Dendritic cell treated with granulocyte-macrophage colony-stimulating factor and Interleukin-4, amounts not matched to agents 40 ng/mL and 50 ng/mL, for 4 days (primary cell): ENCODE measurements around the gene HMCES.

Source experiments
- H3K27ac Mint-ChIP-seq: one replicate; pipeline ENCODE4 v1.8.0; 2022; ENCODE audit warnings: mild to moderate bottlenecking, mixed read lengths
- H3K27me3 Mint-ChIP-seq: one replicate; pipeline ENCODE4 v1.8.0; 2022; ENCODE audit warnings: mild to moderate bottlenecking, mixed read lengths
- H3K36me3 Mint-ChIP-seq: one replicate; pipeline ENCODE4 v1.8.0; 2022; ENCODE audit warnings: low read depth, mixed read lengths
- H3K4me1 Mint-ChIP-seq: one replicate; pipeline ENCODE4 v1.8.0; 2022; ENCODE audit warnings: low read depth, mixed read lengths
- H3K4me3 Mint-ChIP-seq: one replicate; pipeline ENCODE4 v1.8.0; 2022; ENCODE audit warnings: mild to moderate bottlenecking, moderate library complexity, mixed read lengths
- H3K9me3 Mint-ChIP-seq: one replicate; pipeline ENCODE4 v1.8.0; 2022; ENCODE audit warnings: mixed read lengths
- intact Hi-C: fragments of 100-400 bp; cut with micrococcal nuclease; formaldehyde crosslinking; loops from one replicate; pipeline ENCODE4 v1.15.0; 2022

Gene HMCES

DNA sequence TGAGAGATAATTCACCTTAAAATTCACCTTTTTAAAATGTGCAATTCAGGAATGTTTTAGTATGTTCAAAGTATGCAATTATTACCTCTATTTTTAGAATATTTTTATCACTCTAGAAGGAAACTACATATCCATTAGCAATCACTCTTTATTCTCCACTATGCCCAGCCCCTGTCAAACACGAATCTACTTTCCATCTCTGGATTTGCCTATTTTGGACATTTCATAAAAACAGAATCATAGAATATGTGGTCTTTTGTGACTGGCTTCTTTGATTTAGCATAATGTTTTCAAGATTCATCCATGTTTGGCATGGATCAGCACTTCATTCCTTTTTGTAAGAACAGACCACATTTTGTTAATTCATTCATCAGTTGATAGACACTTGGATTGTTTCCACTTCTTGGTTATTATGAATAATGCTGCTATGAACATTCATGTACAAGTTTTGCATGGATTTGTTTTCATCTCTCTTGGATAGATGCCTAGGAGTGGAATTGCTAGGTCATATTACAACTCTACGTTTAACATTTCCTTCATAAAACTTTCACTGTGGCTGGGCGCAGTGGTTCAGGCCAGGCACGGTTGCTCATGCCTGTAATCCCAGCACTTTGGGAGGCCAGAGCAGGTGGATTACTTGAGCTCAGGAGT lies 12.7 kb downstream of the HMCES start:
- Mint-ChIP-seq H3K36me3 (peaks cover 65% of the 10 kb centered on the region), H3K4me1 (no peaks in the 10 kb centered on the region), H3K27me3 (no peaks in the 10 kb centered on the region), H3K9me3 (no peaks in the 10 kb centered on the region), H3K27ac (no peak overlapping the region), H3K4me3 (no peak overlapping the region)
- intact Hi-C loops, result no loop called here

DNA sequence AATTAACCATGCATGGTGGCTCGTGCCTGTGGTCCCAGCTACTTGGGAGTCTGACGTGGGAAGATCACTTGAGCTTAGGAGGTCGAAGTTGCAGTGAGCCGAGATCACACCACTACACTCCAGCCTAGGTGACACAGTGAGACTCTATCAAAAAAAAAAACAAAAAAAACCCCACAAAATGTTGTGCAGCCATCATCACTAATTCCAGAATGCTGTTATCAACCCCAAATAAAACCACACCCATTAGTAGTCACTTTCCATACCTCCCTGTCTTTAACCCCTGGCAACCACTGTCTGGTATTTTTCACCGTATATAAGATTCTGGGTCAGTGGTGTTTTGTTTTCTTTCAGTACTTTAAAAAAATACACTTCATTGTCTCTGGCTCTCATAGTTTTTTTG lies 16.6 kb downstream of the HMCES start:
- peaks cover 76% of the 10 kb centered on the region for H3K36me3 Mint-ChIP-seq
- intact Hi-C loops, result no loop called here

DNA sequence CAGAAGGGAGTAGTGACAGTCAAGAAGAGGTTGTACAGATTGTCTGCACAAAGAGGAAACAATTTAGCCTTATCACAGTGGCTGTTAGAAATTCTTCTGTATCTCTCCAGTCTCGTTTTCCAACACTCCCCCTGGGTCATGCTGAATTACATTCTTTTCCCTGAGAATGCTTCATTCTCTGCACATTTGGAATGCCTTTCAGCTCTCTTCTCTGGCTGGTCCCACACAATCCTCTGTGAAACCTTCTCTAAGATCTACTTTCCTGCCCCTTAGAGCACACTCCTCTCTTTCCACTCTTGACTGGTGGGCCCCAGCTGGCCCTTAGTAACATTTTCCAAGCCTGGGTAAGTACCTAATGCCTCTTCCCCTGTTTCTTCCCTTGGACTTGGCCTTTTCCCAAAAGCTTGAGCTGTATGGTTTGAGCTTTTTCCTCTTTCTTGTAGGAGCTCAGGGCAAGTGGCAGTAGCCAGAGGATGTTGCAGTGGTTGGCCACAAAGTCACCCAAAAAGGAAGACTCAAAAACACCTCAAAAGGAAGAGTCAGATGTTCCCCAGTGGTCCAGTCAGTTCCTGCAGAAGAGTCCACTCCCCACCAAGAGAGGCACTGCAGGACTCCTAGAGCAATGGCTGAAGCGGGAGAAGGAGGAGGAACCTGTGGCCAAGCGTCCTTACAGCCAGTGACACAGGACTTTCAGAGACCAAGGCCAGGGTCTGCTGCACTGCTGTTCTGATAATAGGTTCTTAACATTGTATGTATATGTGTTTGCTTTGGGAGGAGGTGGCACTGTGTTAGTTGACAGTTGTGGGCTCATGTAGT lies 25.7 kb downstream of the HMCES start:
- H3K27ac Mint-ChIP-seq, result peak overlapping the region; percentile 57
- no peak overlapping the region for H3K4me3 Mint-ChIP-seq
- intact Hi-C loops, result no loop called here
- no peaks in the 10 kb centered on the region for H3K9me3 Mint-ChIP-seq
- peaks cover 22% of the 10 kb centered on the region for H3K36me3 Mint-ChIP-seq
- H3K4me1 Mint-ChIP-seq, result peaks cover 34% of the 10 kb centered on the region
- no peaks in the 10 kb centered on the region for H3K27me3 Mint-ChIP-seq

More for the DNA sequence above, 16.6 kb downstream of the HMCES start:
- Mint-ChIP-seq H3K27me3 (no peaks in the 10 kb centered on the region), H3K9me3 (no peaks in the 10 kb centered on the region), H3K4me1 (no peaks in the 10 kb centered on the region), H3K4me3 (no peak overlapping the region), H3K27ac (no peak overlapping the region)

DNA sequence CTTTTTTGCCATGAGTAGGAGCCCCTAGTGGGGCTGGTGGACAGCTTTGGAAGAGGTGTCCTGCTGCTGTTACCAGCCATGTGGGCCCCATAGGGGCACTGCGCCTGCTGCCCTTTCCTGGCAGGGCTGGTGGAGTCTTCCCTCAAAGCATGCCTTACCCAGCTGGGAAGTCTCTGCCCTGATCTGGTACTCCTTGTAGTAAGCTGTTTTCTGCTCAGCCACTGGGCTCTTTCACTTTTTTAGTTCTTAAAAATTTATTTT lies 26.2 kb downstream of the HMCES start:
- Mint-ChIP-seq H3K4me1 (peaks cover 34% of the 10 kb centered on the region), H3K27ac (peak overlapping the region; percentile 57), H3K9me3 (no peaks in the 10 kb centered on the region), H3K27me3 (no peaks in the 10 kb centered on the region), H3K36me3 (peaks cover 18% of the 10 kb centered on the region), H3K4me3 (no peak overlapping the region)
- intact Hi-C loops, result no loop called here

DNA sequence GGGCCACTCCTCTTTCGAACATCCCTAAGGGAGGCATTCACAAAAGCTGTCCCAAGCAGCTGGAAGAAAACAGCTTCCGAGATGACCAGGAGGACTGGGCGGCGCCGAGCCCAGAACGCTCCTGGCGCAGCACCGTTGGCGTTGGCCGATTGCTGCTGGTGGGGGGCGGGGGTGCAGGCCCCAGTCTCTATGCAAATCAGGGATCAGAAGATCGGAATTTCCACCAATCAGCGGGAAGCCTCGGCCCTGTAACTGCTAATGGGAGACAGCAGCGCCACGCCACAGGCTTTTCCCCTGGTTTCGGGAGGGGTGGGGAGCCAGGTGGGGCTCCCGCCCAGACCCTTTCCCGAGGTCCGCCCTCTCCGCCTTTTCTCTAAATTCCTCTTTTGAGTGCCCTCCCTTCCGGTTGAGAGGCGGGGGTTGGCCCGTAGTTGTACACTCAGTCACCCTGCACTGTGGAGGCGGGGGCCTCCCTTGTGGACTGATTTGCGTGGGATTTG lies 27.0 kb downstream of the HMCES start:
- intact Hi-C loops, result no loop called here
- no peaks in the 10 kb centered on the region for H3K27me3 Mint-ChIP-seq
- peak overlapping the region; percentile 68 for H3K4me3 Mint-ChIP-seq
- peak overlapping the region; percentile 57 for H3K27ac Mint-ChIP-seq
- H3K36me3 Mint-ChIP-seq, result peaks cover 17% of the 10 kb centered on the region
- no peaks in the 10 kb centered on the region for H3K9me3 Mint-ChIP-seq
- peaks cover 42% of the 10 kb centered on the region for H3K4me1 Mint-ChIP-seq

DNA sequence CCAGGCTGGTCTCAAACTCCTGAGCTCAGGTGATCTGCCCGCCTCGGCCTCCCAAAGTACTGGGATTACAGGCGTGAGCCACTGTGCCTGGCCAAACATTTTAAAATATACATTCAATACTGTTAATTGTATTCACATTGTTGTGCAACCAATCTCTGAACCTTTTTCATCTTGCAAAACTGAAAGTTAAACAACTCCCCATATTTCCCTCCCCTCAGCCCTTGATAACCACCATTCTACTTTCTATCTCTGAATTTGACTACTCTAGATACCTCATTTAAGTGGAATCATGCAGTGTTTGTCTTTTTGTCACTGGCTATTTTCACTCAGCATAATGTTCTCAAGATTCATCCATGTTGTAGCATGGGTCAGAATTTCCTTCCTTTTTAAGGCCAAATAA lies 30.0 kb downstream of the HMCES start:
- Mint-ChIP-seq H3K4me3 (no peak overlapping the region), H3K27ac (no peak overlapping the region), H3K36me3 (peaks cover 1% of the 10 kb centered on the region), H3K4me1 (peaks cover 64% of the 10 kb centered on the region), H3K9me3 (no peaks in the 10 kb centered on the region), H3K27me3 (no peaks in the 10 kb centered on the region)
- intact Hi-C loops, result no loop called here

DNA sequence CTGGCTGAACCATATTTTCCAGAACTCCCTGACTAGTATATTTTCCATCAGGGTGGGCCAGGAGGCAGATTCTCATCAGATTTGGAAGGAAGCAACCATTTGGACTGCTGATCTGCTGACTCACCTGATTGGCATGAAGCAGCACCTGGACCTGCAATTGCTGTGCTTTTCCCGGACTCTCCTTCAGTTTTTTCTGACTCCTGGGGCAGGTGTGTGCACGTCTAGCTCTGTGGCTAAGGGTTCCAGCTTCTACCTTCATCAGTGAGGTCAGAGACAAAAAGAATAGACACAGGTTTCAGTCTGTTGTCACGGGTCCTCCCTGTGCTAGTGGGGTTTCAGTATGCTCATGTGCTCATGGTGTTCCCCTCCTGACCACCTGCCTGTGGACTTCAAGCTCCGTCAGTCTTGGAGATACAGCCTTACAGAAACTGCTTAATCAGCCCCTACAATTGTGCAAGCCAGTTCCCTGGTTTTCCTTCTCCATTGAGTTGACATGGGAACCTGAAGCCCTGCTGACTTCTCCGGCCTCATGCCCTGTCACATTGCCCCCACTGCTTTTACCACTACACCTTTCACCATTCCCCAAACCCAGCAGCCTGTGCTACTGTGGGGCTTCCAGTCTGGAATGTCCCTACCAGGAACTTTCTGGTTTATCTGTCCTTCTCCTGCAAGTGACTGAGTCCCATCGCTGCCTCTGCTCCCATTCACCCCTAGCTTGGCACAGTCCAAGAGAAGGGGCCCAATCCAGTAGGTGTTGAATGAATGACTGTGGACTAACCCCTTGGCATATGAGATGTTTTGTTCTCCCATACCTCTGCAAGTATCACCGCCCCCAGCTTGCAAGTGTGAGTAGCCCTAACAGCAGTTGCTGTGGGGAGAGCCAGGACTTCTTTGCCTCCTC lies 31.7 kb downstream of the HMCES start:
- Mint-ChIP-seq H3K9me3 (no peaks in the 10 kb centered on the region), H3K27ac (peak overlapping the region; percentile 22)
- intact Hi-C loops, result no loop called here

DNA sequence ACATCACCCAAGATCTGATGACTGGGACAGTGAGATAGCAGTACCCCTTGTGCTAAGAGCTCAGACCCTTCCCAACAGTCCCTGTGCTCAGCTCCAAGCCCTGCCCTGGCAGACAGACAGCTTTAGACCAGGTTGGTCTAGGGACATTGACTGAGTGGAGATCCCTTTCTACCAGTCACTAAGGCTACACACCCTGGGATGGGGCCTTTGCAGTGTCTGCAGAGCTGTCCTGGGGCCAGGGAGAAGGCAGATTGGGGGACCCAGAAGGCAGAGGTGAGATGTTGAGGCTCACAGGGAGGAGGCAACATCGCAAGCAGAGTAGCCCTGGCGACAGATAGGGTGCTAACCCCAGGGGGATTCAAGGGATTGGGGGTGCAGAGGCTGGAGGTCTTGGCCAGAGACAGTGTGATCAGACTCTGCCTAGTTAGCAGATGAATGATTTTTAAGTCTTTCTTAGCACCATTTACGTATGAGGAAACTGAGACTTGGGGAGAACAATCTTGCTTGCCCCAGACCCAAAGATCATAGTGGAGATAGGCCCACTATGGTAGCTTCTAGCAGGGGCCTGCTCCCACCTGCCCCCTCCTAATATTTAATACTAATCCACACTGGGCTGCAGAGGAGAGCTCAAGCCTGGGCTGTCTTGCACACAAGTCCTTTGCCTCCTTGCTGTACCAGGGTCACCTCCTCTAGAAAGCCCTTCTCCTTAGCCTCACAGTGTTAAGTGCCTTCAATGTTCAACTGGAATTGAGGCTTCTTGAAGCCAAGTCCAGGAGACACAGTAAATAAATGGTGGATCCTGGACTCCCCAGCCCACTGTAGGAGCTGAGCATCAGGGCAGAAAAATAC lies 32.6 kb downstream of the HMCES start:
- Mint-ChIP-seq H3K4me3 (no peak overlapping the region), H3K27me3 (no peaks in the 10 kb centered on the region), H3K36me3 (peaks cover 12% of the 10 kb centered on the region), H3K9me3 (no peaks in the 10 kb centered on the region), H3K4me1 (peaks cover 47% of the 10 kb centered on the region), H3K27ac (peak overlapping the region; percentile 22)
- intact Hi-C loops, result no loop called here

More for the DNA sequence above, 31.7 kb downstream of the HMCES start:
- no peak overlapping the region for H3K4me3 Mint-ChIP-seq
- H3K27me3 Mint-ChIP-seq, result no peaks in the 10 kb centered on the region
- H3K4me1 Mint-ChIP-seq, result peaks cover 56% of the 10 kb centered on the region
- H3K36me3 Mint-ChIP-seq, result peaks cover 6% of the 10 kb centered on the region

DNA sequence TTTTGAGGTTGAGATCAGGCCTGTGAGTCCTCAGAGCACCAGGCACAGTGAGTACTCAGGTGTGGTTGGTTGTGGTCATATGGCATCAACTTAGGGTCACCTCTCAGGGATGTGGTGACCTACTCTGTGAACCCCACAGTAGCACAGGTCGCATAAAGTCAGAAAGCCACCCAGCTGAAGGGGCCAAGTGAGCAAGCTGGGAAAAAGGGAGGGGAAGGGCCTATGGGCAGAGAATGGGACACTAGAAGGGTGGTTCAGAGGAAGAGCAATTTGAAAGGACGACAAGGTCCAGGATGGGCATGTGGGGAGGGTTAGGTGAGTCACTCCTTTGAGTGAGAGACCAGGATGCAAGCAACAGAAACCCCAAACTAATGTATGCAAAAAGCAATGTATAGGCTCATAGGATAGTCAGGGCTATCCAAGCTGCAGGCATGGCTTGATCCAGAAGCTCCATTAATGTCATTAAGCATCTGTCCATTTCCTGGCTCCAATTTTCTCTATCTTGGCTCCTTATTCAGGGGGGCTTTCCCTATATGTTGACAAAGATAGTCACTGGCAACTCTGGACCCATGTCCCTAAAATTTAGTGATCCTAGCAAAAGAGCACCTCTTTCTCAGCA lies 33.5 kb downstream of the HMCES start:
- Mint-ChIP-seq H3K9me3 (no peaks in the 10 kb centered on the region), H3K36me3 (peaks cover 12% of the 10 kb centered on the region), H3K27me3 (no peaks in the 10 kb centered on the region), H3K4me1 (peaks cover 46% of the 10 kb centered on the region), H3K27ac (peak overlapping the region; percentile 11), H3K4me3 (no peak overlapping the region)
- intact Hi-C loops, result no loop called here

DNA sequence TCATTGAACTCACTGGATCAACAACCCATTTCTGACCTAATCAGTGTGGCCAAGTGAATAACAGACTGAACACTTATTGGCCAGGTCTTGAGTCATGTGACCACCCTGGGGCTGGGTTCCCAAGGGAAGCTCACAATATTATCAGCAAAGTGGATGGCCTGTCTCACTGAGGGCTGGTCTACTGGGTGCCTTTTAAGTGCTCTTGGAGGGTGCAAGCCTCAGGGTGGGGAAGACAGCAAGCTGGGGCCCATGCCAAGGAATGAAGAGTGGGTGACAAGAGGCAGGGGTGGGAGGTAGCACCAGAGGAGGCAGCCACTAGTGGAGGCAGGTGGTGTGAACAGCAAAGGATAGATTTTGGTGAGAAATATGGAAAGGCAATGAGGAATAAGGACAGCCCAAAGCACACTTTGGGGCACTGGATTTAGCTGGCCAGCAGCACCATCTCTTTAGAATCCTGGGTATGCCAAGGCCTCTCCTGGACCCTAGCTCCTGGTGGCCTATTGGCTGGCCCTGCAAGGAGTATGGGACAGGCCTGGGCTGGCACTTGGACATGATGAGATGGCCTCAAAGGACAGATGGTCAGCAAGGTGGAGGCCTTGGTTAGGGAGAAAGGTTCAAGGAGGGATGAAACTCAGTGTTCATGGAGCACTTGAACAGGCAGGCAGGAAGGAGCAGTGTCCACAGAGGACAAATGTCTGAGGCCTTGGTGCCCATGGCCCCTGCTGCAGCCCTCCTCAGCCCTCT lies 34.2 kb downstream of the HMCES start:
- no peaks in the 10 kb centered on the region for H3K27me3 Mint-ChIP-seq
- peaks cover 46% of the 10 kb centered on the region for H3K4me1 Mint-ChIP-seq
- no peak overlapping the region for H3K4me3 Mint-ChIP-seq
- peaks cover 12% of the 10 kb centered on the region for H3K36me3 Mint-ChIP-seq
- no peak overlapping the region for H3K27ac Mint-ChIP-seq
- intact Hi-C loops, result no loop called here
- H3K9me3 Mint-ChIP-seq, result no peaks in the 10 kb centered on the region

DNA sequence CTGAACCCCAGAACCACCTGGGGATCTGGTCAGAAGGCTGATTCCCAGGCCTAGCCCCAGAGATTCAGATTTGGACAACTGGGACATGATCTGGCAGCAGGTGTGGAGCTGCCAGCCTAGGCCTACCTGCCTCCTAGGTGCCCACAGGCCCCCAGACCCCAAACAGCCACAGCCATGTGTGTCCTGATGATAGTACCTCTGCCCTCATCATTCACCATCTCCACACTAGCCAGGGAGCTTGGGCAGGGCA lies 34.7 kb downstream of the HMCES start:
- intact Hi-C loops, result no loop called here
- Mint-ChIP-seq H3K27ac (no peak overlapping the region), H3K36me3 (peaks cover 12% of the 10 kb centered on the region), H3K4me3 (no peak overlapping the region), H3K9me3 (no peaks in the 10 kb centered on the region), H3K27me3 (no peaks in the 10 kb centered on the region), H3K4me1 (peaks cover 46% of the 10 kb centered on the region)

DNA sequence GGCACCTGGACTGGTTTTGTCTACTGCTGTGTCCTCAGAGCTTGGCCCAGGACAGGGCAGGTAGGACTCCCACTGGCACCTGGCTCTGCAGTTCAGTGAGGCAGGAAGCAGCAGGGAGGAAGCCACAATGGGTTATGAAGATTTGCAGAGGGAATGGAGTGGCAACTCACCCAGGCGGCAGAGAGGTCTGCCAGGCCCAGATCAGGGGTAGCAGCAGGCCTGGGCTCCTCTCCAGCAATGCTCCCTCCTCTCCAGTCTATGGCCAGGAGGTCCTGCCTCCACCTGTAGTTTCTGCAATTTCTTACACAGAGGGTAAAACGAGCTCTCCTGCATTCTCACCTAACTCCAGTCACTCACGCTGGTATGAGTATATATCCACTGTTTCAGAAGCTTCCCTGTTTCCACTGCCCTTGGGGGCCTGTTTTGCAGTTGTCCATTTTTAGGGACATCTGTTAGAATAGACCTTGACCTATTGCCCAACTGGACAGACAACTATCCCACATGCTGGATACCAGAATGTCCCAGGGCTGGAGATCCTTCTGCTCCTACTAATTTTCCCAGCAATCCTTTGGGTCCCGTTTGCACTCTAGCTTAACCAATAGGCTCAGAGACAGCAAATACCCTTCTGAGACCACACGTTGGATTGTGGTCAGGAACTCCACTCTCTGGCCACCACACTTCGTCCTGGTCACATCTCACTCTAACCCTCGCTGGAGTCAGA lies 35.2 kb downstream of the HMCES start:
- Mint-ChIP-seq H3K9me3 (no peaks in the 10 kb centered on the region), H3K36me3 (peaks cover 12% of the 10 kb centered on the region), H3K4me1 (peaks cover 43% of the 10 kb centered on the region), H3K4me3 (peak overlapping the region; percentile 92), H3K27ac (peak overlapping the region; percentile 87), H3K27me3 (peaks cover 3% of the 10 kb centered on the region)
- intact Hi-C loops, result no loop called here
